Lung (tissue), 12 donors: ENCODE results near the gene SCN4A. TPM values are rescaled to one million over a fixed set of nuclear protein-coding genes. Genes with fewer than 3 reads are reported as not detected.

Experiments
- ATAC-seq: fragments of 200-7000 bp; cut with Tn5 transposase; one replicate; pipeline ENCODE4 v1.9.1; 2020; ENCODE audit warnings: moderate number of reproducible peaks; ENCODE audit not compliant: insufficient read depth, low FRiP score
- DNase-seq, 3 donors: peaks; one replicate each; pipeline ENCODE4 v3.0.0-alpha.2; 2013 to 2017
- H3K27ac ChIP-seq, 2 donors: one replicate each; pipeline ENCODE4 v1.5.1; 2013; ENCODE audit warnings: mild to moderate bottlenecking in 2 of 2, moderate library complexity in 2 of 2, control low read depth in 1 of 2, inconsistent platforms in 1 of 2, low read depth in 1 of 2, low read length in 1 of 2
- H3K27me3 ChIP-seq, 3 donors: one replicate each; pipeline ENCODE4 v1.5.1; 2013; ENCODE audit warnings: low read length in 2 of 3; ENCODE audit not compliant: control insufficient read depth in 3 of 3, insufficient read depth in 3 of 3
- H3K36me3 ChIP-seq, 4 donors: one replicate each; pipeline ENCODE4 v1.5.1; 2013; ENCODE audit warnings: low read length in 4 of 4, mild to moderate bottlenecking in 1 of 4, moderate library complexity in 1 of 4; ENCODE audit not compliant: control insufficient read depth in 4 of 4, insufficient read depth in 4 of 4
- H3K4me1 ChIP-seq, 5 donors: one replicate each; pipeline ENCODE4 v1.5.1; 2013; ENCODE audit warnings: low read length in 5 of 5, mild to moderate bottlenecking in 2 of 5, moderate library complexity in 1 of 5; ENCODE audit not compliant: control insufficient read depth in 5 of 5, insufficient read depth in 5 of 5
- H3K4me3 ChIP-seq: one replicate; pipeline ENCODE4 v1.5.1; 2013; ENCODE audit warnings: mild to moderate bottlenecking, control low read depth, moderate library complexity
- H3K9ac ChIP-seq, 2 donors: one replicate each; pipeline ENCODE4 v1.5.1; 2013; ENCODE audit warnings: low read length in 2 of 2, control low read depth in 1 of 2; ENCODE audit not compliant: insufficient read depth in 1 of 2
- H3K9me3 ChIP-seq, 4 donors: one replicate each; pipeline ENCODE4 v1.5.1; 2013; ENCODE audit warnings: low read length in 3 of 4, mild to moderate bottlenecking in 1 of 4, moderate library complexity in 1 of 4; ENCODE audit not compliant: control insufficient read depth in 4 of 4, insufficient read depth in 3 of 4
- CTCF ChIP-seq: IDR thresholded peaks from 2 replicates; pipeline ENCODE4 v1.5.1; 2012; ENCODE audit warnings: mild to moderate bottlenecking; ENCODE audit errors: control extremely low read depth, extremely low read depth
- WGBS, 2 donors: extraction: QIAGEN DNeasy Blood & Tissue Kit; methylation state at CpG; one replicate each; pipeline ENCODE4 v1.1.7; 2013; 5-methylcytosine and 5-hydroxymethylcytosine counted together
- polyA plus RNA-seq, 2 donors: library from polyadenylated mRNA; stranded (reverse); fragments of 200-250 nt; gene quantifications; one replicate each; pipeline ENCODE4 v1.2.1, GENCODE V29; 2013
- total RNA-seq, 2 donors: library from RNA; depleted of rRNA in 1 of 2; stranded (reverse); fragments of >200 nt in 1 of 2; gene quantifications; one replicate each; pipeline ENCODE4 v1.2.1, GENCODE V29; 2014 to 2021
- donor health status: control.
- donor health status: control.
- donor health status: Bipolar disorder and iron deficiency.
- donor health status: healthy.
- donor health status: DM: yes; HTN: yes; CAD: no.

The SCN4A gene
- total and polyA plus RNA-seq, 4 donors, result 0.11 to 0.49 (median 0.22) TPM

- no peak for DNase-seq
- Histone ChIP-seq H3K4me1 (peaks cover 0 to 37% (median 31%) of the 10 kb centered on the region in 5 donors), H3K27ac (peak overlapping the region in 1 of 2 donors; percentile 75)
Observed at GRCh38 chr17:64001091-64001579, 28.4 kb upstream of the SCN4A start.

GRCh38 chr17:63999680-64000531 lies 27.2 kb upstream of the SCN4A start:
- no peak for TF ChIP-seq CTCF
- 81 to 85% methylated on average over 25 of the region's 25 CpGs for WGBS, 2 donors
- no peaks in the 10 kb centered on the region for H3K27me3 ChIP-seq
- DNase-seq (no peak), ATAC-seq (no peak)
- H3K27ac ChIP-seq, result no peak overlapping the region
- H3K9ac ChIP-seq, result no peak overlapping the region
- peaks cover 0 to 1% (median 0%) of the 10 kb centered on the region in 4 donors for H3K9me3 ChIP-seq
- peaks cover 0 to 10% (median 0%) of the 10 kb centered on the region in 4 donors for H3K36me3 ChIP-seq
- H3K4me3 ChIP-seq, result no peak overlapping the region
- H3K4me1 ChIP-seq, result peaks cover 0 to 32% (median 22%) of the 10 kb centered on the region in 5 donors

More at GRCh38 chr17:64001091-64001579, 28.4 kb upstream of the SCN4A start:
- Histone ChIP-seq H3K9me3 (peaks cover 0 to 1% (median 0%) of the 10 kb centered on the region in 4 donors), H3K36me3 (peaks cover 0 to 11% (median 0%) of the 10 kb centered on the region in 4 donors), H3K9ac (no peak overlapping the region), H3K4me3 (no peak overlapping the region), H3K27me3 (no peaks in the 10 kb centered on the region)
- WGBS, 2 donors, result 79 to 83% methylated on average over 7 of the region's 7 CpGs
- no peak for ATAC-seq
- no peak for TF ChIP-seq CTCF

DNA sequence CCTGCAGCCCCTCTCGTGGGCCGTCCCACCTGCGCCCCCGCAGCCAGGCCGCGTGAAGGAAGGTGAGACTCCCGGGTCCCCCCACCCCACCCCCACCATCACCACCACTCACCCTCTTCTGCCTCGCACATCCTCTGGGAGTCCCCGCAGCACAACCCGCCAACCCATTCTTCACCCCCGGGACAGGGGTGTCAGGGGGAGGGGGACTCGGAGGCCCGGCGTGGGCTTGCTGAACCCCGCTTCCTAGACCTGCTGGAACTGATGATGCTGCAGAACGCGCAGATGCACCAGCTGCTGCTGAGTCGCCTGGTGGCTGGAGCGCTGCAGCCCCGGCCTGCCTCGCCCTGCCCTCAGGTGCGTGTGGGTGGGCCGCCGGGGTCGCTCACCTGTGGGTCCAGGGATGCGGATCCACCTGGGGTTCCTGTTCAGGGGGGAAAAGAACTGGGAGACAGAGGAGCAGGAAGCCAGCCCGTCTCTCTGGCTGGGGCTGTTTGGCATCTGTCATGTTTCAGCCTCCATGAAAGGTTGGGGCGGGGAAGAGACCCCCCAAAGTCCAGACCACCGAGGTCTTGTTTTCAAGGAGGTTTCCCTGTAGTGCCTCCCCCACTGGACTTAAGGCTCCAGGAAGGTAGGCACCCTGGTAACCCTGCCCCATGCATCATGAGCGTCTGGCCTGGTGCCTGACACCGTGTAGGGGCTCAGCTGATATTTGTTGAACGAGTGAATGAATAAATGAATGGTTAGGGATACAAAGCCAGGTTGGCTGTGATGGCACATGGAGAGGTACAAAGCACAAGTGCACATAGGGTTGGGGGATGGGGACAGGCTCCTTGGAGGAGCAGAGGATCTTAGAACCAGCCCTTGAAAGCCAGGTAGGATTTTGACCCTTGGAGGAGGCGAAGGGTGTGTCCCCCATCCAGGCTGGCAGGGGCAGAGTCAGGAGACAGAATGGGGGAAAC lies 26.3 kb upstream of the SCN4A start:
- H3K9me3 ChIP-seq, result no peaks in the 10 kb centered on the region
- 21 to 26% methylated on average over 32 to 33 of the region's 33 CpGs for WGBS, 2 donors
- ATAC-seq (no peak), DNase-seq (no peak)
- H3K27me3 ChIP-seq, result no peaks in the 10 kb centered on the region
- peaks cover 0 to 28% (median 21%) of the 10 kb centered on the region in 5 donors for H3K4me1 ChIP-seq
- peaks cover 0 to 7% (median 0%) of the 10 kb centered on the region in 4 donors for H3K36me3 ChIP-seq
- H3K9ac ChIP-seq, result no peak overlapping the region
- H3K27ac ChIP-seq, result no peak overlapping the region
- TF ChIP-seq CTCF, result no peak
- no peak overlapping the region for H3K4me3 ChIP-seq
